Loucy (cell line): ENCODE data around the gene SNX22.

ENCODE experiments used
- EZH2phosphoT487 ChIP-seq: fragments of 200-600 bp; IDR thresholded peaks from 2 replicates; pipeline ENCODE4 v1.6.1; 2018; ENCODE audit warnings: antibody characterized with exemption, mild to moderate bottlenecking, moderate library complexity, borderline replicate concordance
- TF ChIP-seq, protein P1 (sequence below): fragments of 200-600 bp; sonication (generic); conservative IDR thresholded peaks from 2 replicates; pipeline ENCODE4 v1.5.1; 2014; ENCODE audit warnings: mild to moderate bottlenecking, antibody characterized with exemption, low read length

DNA sequence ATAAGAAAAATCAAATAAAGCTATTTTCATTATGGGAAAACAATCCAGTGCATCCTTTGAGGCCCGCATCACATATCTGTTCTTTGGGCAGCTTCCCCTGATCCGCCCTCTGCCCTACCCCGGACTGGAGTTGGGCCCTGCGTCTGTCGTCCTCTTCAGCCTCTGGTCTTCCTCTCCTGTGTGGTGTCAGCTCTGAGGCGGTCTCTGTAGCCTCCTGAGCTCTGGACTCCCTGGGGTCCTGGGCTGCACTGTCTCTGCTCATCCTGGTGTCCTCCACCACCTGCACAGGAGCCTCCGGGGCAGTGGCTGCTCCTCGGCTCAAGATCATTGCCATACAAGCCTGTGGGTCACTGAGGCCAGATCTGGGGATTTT lies 7.4 kb upstream of the SNX22 start:
- TF ChIP-seq, protein P1, sequence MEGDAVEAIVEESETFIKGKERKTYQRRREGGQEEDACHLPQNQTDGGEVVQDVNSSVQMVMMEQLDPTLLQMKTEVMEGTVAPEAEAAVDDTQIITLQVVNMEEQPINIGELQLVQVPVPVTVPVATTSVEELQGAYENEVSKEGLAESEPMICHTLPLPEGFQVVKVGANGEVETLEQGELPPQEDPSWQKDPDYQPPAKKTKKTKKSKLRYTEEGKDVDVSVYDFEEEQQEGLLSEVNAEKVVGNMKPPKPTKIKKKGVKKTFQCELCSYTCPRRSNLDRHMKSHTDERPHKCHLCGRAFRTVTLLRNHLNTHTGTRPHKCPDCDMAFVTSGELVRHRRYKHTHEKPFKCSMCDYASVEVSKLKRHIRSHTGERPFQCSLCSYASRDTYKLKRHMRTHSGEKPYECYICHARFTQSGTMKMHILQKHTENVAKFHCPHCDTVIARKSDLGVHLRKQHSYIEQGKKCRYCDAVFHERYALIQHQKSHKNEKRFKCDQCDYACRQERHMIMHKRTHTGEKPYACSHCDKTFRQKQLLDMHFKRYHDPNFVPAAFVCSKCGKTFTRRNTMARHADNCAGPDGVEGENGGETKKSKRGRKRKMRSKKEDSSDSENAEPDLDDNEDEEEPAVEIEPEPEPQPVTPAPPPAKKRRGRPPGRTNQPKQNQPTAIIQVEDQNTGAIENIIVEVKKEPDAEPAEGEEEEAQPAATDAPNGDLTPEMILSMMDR: no peak
- TF ChIP-seq EZH2phosphoT487: no peak
